ENCODE results near the gene TRAPPC2. TPM values are rescaled to one million over a fixed set of nuclear protein-coding genes. Genes with fewer than 3 reads are reported as not detected.
"Not testable (repeated sequence)": the region's sequence is repeated elsewhere in the genome, so short reads cannot be mapped to it uniquely, and the experiment has no call there.

TRAPPC2 gene
- total RNA-seq, 6 experiments from 2014 or later: 9.2 to 13.8 (median 10.2) TPM

- Mint-ChIP-seq H3K27ac (no peak overlapping the region), H3K27me3 (ENCODE audit: insufficient read depth) (peaks cover 1% of the 10 kb centered on the region; the same call in 1 of the 2 replicates), H3K9me3 (no peaks in the 10 kb centered on the region), H3K4me3 (no peak overlapping the region), H3K36me3 (ENCODE audit: low read depth) (no peaks in the 10 kb centered on the region), H3K4me1 (ENCODE audit: low read depth) (peaks cover 41% of the 10 kb centered on the region)
- no peak for DNase-seq
- TF ChIP-seq CTCF (IDR thresholded peaks at IDR 0.05): no peak
These were observed 47.2 kb downstream of the TRAPPC2 start for GRCh38 chrX:13687203-13687602.

GRCh38 chrX:13685126-13685763 lies 49.2 kb downstream of the TRAPPC2 start:
- no peak overlapping the region; the same call in 1 of the 2 replicates for H3K27ac Mint-ChIP-seq
- H3K27me3 Mint-ChIP-seq (ENCODE audit: insufficient read depth): no peaks in the 10 kb centered on the region
- no peaks in the 10 kb centered on the region for H3K9me3 Mint-ChIP-seq
- DNase-seq: no peak
- TF ChIP-seq CTCF (IDR thresholded peaks at IDR 0.05): no peak
- H3K36me3 Mint-ChIP-seq (ENCODE audit: low read depth): no peaks in the 10 kb centered on the region
- H3K4me1 Mint-ChIP-seq (ENCODE audit: low read depth): peaks cover 30% of the 10 kb centered on the region
- peak overlapping the region; percentile 1; the same call in 1 of the 2 replicates for H3K4me3 Mint-ChIP-seq

DNA sequence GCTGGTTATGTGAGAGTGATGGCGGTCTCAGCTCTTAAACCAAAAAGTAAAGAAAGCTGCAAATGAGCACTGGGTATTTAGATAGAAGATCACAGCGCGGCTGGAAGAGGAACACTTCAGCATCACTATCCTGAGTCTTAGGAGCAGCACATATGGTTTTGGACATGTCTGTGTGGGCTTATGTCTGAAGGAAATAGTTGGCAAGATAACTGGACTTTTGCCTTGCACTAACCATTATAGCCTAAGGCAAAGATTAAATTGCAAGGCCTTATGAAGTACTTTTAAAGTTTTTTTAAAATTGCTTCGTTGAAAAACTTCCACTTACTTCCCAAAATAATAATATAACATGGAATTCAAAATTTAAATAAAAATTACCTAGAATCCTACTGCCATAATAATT lies 50.1 kb downstream of the TRAPPC2 start:
- H3K4me3 Mint-ChIP-seq: no peak overlapping the region; the same call in 1 of the 2 replicates
- H3K9me3 Mint-ChIP-seq: no peaks in the 10 kb centered on the region
- no peak for TF ChIP-seq CTCF (IDR thresholded peaks at IDR 0.05)
- DNase-seq: no peak
- H3K27ac Mint-ChIP-seq: peak overlapping the region; percentile 26; the same call in 1 of the 2 replicates
- no peaks in the 10 kb centered on the region for H3K36me3 Mint-ChIP-seq (ENCODE audit: low read depth)
- no peaks in the 10 kb centered on the region for H3K27me3 Mint-ChIP-seq (ENCODE audit: insufficient read depth)
- H3K4me1 Mint-ChIP-seq (ENCODE audit: low read depth): peaks cover 28% of the 10 kb centered on the region

- peaks cover 20% of the 10 kb centered on the region for H3K4me1 Mint-ChIP-seq (ENCODE audit: low read depth)
- H3K36me3 Mint-ChIP-seq (ENCODE audit: low read depth): no peaks in the 10 kb centered on the region
- H3K4me3 Mint-ChIP-seq: no peak overlapping the region
- H3K27ac Mint-ChIP-seq: no peak overlapping the region
- H3K27me3 Mint-ChIP-seq (ENCODE audit: insufficient read depth): peaks cover 2% of the 10 kb centered on the region; the same call in 1 of the 2 replicates
- no peaks in the 10 kb centered on the region for H3K9me3 Mint-ChIP-seq
- TF ChIP-seq CTCF (IDR thresholded peaks at IDR 0.05): no peak
- DNase-seq: no peak
These were observed 52.8 kb downstream of the TRAPPC2 start for GRCh38 chrX:13681595-13681994.

GRCh38 chrX:13679700-13680099 lies 54.7 kb downstream of the TRAPPC2 start:
- DNase-seq; H3K27ac Mint-ChIP-seq; H3K4me1 Mint-ChIP-seq (ENCODE audit: low read depth); H3K4me3 Mint-ChIP-seq; H3K36me3 Mint-ChIP-seq (ENCODE audit: low read depth); H3K9me3 Mint-ChIP-seq; H3K27me3 Mint-ChIP-seq (ENCODE audit: insufficient read depth): not testable (repeated sequence)

DNA sequence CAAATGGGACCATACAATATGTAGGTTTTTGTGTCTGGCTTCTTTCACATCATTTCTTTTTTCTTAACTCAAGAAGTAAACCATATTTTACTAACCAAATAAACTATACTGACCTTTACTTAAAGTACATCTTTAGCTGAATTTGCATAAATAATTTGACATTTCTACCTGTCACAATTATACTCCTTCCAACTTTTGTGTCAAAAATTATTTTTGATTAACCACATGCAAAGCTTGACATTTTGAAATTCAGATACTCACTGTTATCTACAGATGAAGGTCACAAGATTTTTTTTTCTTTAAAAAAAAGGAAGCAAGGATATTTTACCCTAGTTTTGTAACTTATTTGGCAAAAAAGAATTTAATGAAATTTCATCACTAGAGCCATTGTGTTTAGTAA lies 57.5 kb downstream of the TRAPPC2 start:
- Mint-ChIP-seq H3K36me3 (ENCODE audit: low read depth) (no peaks in the 10 kb centered on the region), H3K9me3 (no peaks in the 10 kb centered on the region), H3K4me1 (ENCODE audit: low read depth) (no peaks in the 10 kb centered on the region), H3K4me3 (no peak overlapping the region), H3K27me3 (ENCODE audit: insufficient read depth) (peaks cover 2% of the 10 kb centered on the region; the same call in 1 of the 2 replicates), H3K27ac (no peak overlapping the region)
- no peak for DNase-seq
- TF ChIP-seq CTCF (IDR thresholded peaks at IDR 0.05): no peak

Measured in HFFc6 (cell line).